ENCODE measurements around the gene STXBP6. TPM values are rescaled to one million over a fixed set of nuclear protein-coding genes. Genes with fewer than 3 reads are reported as not detected.

The STXBP6 gene
- total and polyA plus RNA-seq, 2 of the 13 experiments (the other 11 are each of a cell fraction or from before 2014, with no cell fraction given) = 35.3 to 42.8 TPM

- Histone ChIP-seq H4K20me1 (ENCODE audit: insufficient read depth, low read length) (no peaks in the 10 kb centered on the region), H3K79me2 (ENCODE audit: insufficient read depth, low read length) (no peaks in the 10 kb centered on the region), H3K27me3 (ENCODE audit: control insufficient read depth in 1 of 2, insufficient read depth in 2 of 2, low read length in 2 of 2) (no peaks in the 10 kb centered on the region), H2AFZ (ENCODE audit: low read length) (no peak overlapping the region), H3K4me3 (replicated peaks in 1 of 3; ENCODE audit: insufficient read depth in 1 of 3, low read depth in 2 of 3, low read length in 3 of 3) (no peak overlapping the region), H3K36me3 (replicated peaks in 1 of 2; ENCODE audit: control insufficient read depth in 1 of 2, insufficient read depth in 2 of 2, low read length in 2 of 2) (no peaks in the 10 kb centered on the region), H3K4me2 (ENCODE audit: low read depth, low read length) (no peak overlapping the region), H3K27ac (ENCODE audit: extremely low read length, insufficient read depth, low read length) (no peak overlapping the region), H3K4me1 (ENCODE audit: insufficient read depth, low read length) (peaks cover 15% of the 10 kb centered on the region), H3K9ac (ENCODE audit: insufficient read depth, low read depth, low read length) (no peak overlapping the region), H3K9me3 (ENCODE audit: low read length) (no peaks in the 10 kb centered on the region)
- intact Hi-C loops (cut with micrococcal nuclease; ENCODE audit: unreplicated experiment) (no loop called here), in situ Hi-C loops (cut with HindIII; ENCODE audit: extremely low pct_ligation_motif_present, low pct_unique_long_range_greater_than_20kb) (no loop called here)
- 84% methylated on average over 3 of the region's 3 CpGs for WGBS (ENCODE audit: low lambda C conversion rate)
- BruUV-seq (replicated peaks) = no TSS peak
- FAIRE-seq (no peak), ATAC-seq (no peak), DNase-seq (ENCODE audit: low spot score) (no peak)
- TF ChIP-seq ZNF558 (CRISPR knock-in tag; IDR thresholded peaks at IDR 0.05; ENCODE audit: borderline replicate concordance) (no peak), KAT7 (CRISPR knock-in tag; IDR thresholded peaks at IDR 0.05; ENCODE audit: borderline replicate concordance) (no peak), CHD2 (IDR thresholded peaks at IDR 0.05; ENCODE audit: low read depth, low read length) (no peak), GATAD2A (CRISPR knock-in tag; IDR thresholded peaks at IDR 0.05) (no peak), SKI (IDR thresholded peaks at IDR 0.05; ENCODE audit: partially characterized antibody) (no peak), ZNF629 (CRISPR knock-in tag; conservative IDR thresholded peaks at IDR 0.05) (peak; percentile 58; the same call in 1 of the 2 replicates), NFE2L2 (IDR thresholded peaks at IDR 0.05; ENCODE audit: low read length) (no peak), FOXP1 (IDR thresholded peaks at IDR 0.05) (no peak), FOXP1 (CRISPR knock-in tag; IDR thresholded peaks at IDR 0.05) (0 out of 2 replicates have a peak, but pooled peaks have one; percentile 10)
- POLR2A ChIA-PET = no interaction called here
- CTCF ChIA-PET (ENCODE audit: low intra/inter-chr PET ratio, low total read pairs) = no interaction called here
Measured at GRCh38 chr14:24897793-24898192, 152.2 kb downstream of the STXBP6 start.

DNA sequence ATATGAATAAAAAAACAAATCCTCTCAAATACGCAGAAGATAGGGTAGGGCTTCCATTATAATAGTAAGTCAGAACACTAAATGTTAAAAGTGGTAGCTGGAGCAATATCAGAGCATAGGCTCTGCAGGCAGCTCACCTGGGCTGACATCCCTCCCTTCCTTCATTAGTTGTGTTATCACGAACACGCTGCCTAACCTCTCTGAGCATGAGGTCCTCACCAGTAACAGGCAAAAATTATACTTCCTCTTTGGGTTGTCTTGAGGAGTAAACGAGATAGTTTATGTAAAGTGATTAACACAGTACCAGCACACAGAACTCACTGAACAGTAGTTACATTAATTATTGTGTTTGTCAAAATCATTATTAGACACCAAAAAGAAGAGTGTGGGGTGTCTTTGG lies 154.3 kb downstream of the STXBP6 start:
- no peak for FAIRE-seq
- in situ Hi-C loops (cut with HindIII; ENCODE audit: extremely low pct_ligation_motif_present, low pct_unique_long_range_greater_than_20kb) (no loop called here), intact Hi-C loops (cut with micrococcal nuclease; ENCODE audit: unreplicated experiment) (no loop called here)
- no peak overlapping the region for H3K9ac ChIP-seq (ENCODE audit: insufficient read depth, low read depth, low read length)
- no peak for ATAC-seq
- ChIA-PET CTCF (ENCODE audit: low intra/inter-chr PET ratio, low total read pairs) (no interaction called here), POLR2A (no interaction called here)
- peaks cover 6% of the 10 kb centered on the region for H3K9me3 ChIP-seq (ENCODE audit: low read length)
- H3K4me3 ChIP-seq (replicated peaks in 1 of 3; ENCODE audit: insufficient read depth in 1 of 3, low read depth in 2 of 3, low read length in 3 of 3) = no peak overlapping the region
- 66% methylated on average over 4 of the region's 4 CpGs for WGBS (ENCODE audit: low lambda C conversion rate)
- no peak overlapping the region for H2AFZ ChIP-seq (ENCODE audit: low read length)
- DNase-seq (ENCODE audit: low spot score) = no peak
- peaks cover 28% of the 10 kb centered on the region for H3K4me1 ChIP-seq (ENCODE audit: insufficient read depth, low read length)
- H3K27me3 ChIP-seq (ENCODE audit: control insufficient read depth in 1 of 2, insufficient read depth in 2 of 2, low read length in 2 of 2) = no peaks in the 10 kb centered on the region
- BruUV-seq (replicated peaks) = no TSS peak
- no peaks in the 10 kb centered on the region for H3K79me2 ChIP-seq (ENCODE audit: insufficient read depth, low read length)
- no peak overlapping the region for H3K4me2 ChIP-seq (ENCODE audit: low read depth, low read length)
- H3K36me3 ChIP-seq (replicated peaks in 1 of 2; ENCODE audit: control insufficient read depth in 1 of 2, insufficient read depth in 2 of 2, low read length in 2 of 2) = no peaks in the 10 kb centered on the region
- H4K20me1 ChIP-seq (ENCODE audit: insufficient read depth, low read length) = no peaks in the 10 kb centered on the region
- H3K27ac ChIP-seq (ENCODE audit: extremely low read length, insufficient read depth, low read length) = no peak overlapping the region
- no peak for TF ChIP-seq ZNF326 (CRISPR knock-in tag; IDR thresholded peaks at IDR 0.05; ENCODE audit: borderline replicate concordance)
- TF ChIP-seq ZNF234 (CRISPR knock-in tag; conservative IDR thresholded peaks at IDR 0.05) = no peak
- no peak for TF ChIP-seq TERF1 (CRISPR knock-in tag; IDR thresholded peaks at IDR 0.05)
- no peak for TF ChIP-seq GABPB1 (CRISPR knock-in tag; IDR thresholded peaks at IDR 0.05)
- TF ChIP-seq NFE2L2 (IDR thresholded peaks at IDR 0.05; ENCODE audit: low read length) = no peak
- no peak for TF ChIP-seq TCF7 (IDR thresholded peaks at IDR 0.05; ENCODE audit: low read depth)
- no peak for TF ChIP-seq ZNF12 (CRISPR knock-in tag; IDR thresholded peaks at IDR 0.05)
- TF ChIP-seq, protein P1, sequence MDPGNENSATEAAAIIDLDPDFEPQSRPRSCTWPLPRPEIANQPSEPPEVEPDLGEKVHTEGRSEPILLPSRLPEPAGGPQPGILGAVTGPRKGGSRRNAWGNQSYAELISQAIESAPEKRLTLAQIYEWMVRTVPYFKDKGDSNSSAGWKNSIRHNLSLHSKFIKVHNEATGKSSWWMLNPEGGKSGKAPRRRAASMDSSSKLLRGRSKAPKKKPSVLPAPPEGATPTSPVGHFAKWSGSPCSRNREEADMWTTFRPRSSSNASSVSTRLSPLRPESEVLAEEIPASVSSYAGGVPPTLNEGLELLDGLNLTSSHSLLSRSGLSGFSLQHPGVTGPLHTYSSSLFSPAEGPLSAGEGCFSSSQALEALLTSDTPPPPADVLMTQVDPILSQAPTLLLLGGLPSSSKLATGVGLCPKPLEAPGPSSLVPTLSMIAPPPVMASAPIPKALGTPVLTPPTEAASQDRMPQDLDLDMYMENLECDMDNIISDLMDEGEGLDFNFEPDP (CRISPR knock-in tag; conservative IDR thresholded peaks at IDR 0.05) = no peak
- TF ChIP-seq RXRB (CRISPR knock-in tag; IDR thresholded peaks at IDR 0.05; ENCODE audit: borderline replicate concordance) = no peak
- TF ChIP-seq ZNF776 (CRISPR knock-in tag; IDR thresholded peaks at IDR 0.05) = no peak
- TF ChIP-seq HCFC1 (IDR thresholded peaks at IDR 0.05; ENCODE audit: low read depth, low read length) = no peak
- TF ChIP-seq CEBPB (IDR thresholded peaks at IDR 0.05; ENCODE audit: borderline replicate concordance, low read depth, low read length) = no peak
- no peak for TF ChIP-seq ZNF598 (CRISPR knock-in tag; IDR thresholded peaks at IDR 0.05; ENCODE audit: borderline replicate concordance)
- TF ChIP-seq GATA4 (IDR thresholded peaks at IDR 0.05; ENCODE audit: borderline replicate concordance, low read depth) = no peak

Data from HepG2 (cell line).